ENCODE measurements around the gene SMG6.
A peak's percentile ranks its signal among the peaks of the same experiment; 100 is the strongest.
"Not testable (repeated sequence)": the region's sequence is repeated elsewhere in the genome, so short reads cannot be mapped to it uniquely, and the experiment has no call there.

Gene SMG6

DNA sequence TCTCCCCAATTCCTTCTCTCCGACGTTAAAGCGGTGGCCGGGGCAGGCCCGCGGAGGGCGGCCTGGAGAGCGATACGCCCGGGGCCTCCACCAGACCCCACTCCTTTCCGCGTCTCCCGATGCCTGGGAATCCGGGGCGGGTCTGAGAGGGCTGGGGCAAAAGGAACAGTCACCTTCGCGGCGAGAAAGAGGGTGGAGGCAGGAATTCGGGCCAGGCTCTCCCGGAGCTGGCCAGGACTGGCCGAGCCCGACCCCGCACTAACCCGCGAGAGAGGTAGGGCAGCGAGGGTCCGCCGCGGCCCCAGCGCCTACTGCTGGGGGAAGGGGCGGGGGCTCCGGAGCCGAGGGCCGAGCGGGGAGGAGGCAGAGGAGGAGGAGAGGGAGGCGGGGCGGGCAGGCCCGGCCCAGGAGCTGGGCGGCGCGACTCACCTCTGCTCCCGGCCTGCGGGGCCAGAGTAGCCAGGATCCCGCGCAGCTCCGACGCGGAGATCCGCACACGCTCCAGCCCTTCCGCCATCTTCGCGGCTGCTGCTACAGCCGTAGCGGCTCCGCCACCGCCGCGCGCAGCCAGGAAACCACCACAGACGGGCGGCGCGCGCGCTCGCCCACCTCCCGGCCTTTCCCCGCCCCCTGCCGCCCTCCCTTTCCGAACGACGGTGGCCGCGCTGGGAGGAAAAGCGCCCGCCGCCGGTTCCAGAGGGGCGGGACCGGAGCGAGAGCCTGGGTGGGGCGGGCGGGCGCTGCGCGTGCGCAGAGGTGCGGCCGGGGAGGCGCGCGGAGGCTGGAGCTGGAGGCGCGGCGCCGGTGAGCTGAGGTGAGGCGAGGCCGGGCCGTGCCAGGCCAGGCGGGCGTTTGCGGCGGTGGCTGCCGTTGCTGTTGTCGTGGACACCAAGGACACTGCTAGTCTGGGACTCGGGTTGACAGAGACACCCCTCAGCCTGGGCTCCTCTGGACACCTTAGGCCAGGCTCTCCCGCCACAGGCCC, at the start of gene SMG6, which contains the start of gene SRR:
Gene SMG6 (minus strand): TSS at position 582 of the 985 bp plus-strand sequence. CDS start 65 bp downstream, at position 517.
Gene SRR (plus strand): TSS at position 747 of the 985 bp plus-strand sequence. CDS start 11,611 bp downstream, outside the sequence.
- DNase-seq (ENCODE audit: low read depth in 2 of 2): peak; percentile 88

DNA sequence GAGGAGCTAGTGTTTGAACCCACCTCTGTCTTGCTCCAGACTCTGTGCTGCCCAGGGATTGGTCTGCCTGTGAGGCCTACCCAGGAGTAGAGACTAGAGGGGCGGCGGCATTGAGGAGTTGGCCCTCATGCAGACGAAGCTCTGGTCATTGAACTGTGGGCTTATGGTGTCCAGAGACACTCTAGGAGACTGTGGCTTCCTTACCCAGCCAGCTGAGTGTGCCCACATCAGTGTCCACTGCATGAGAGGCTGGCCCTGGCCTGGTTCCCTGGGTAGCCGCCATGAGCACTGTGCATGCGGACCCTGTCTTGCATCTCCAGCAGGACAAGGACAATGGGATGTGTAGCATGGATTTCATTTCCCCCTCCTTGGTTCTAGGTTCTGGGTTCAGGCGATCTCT, 47.7 kb upstream of the SMG6 start:
- no peak for DNase-seq (ENCODE audit: low read depth in 2 of 2)

DNA sequence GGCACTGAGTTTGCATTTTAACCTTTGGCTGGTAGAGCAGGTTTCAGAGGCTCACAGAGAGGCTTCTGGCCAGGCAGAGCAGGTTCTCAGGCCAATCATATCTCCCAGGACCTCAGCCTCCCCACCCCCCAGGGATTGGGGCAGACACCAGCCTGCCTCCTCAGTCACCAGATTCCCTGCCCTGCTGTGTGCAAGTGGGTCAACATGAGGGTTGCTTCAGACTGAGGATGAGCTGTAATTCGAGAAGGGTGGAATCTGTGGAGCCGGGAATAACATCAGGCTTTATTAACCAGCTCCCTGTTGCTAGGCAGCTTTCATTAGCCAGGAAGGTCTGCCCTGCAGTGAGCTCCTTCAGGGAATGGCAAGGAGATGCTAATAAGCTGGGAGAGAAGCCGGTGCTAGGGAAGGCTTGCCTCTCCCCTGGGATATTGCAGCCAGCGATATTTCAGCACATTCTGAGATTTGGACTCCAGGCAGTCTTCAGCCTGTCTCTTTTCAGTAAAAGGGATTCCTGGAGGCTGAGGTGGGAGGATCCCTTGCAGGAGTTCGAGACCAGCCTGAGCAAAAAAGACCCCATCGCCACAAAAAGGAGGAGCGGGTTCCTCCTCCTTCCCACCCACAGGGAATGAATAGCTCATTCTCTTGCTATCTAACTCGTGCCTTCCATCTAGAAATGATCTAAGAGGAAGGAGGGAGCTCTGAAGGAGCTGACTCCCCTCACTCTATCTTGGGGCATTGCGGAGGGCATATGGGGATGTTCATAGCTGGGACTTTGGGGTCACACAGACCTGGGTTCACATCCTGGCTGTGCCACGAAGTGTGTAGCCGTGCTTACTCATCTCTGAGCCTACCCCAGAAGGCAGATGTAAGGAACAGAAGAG, 44.5 kb upstream of the SMG6 start:
- DNase-seq (ENCODE audit: low read depth in 2 of 2): no peak

DNA sequence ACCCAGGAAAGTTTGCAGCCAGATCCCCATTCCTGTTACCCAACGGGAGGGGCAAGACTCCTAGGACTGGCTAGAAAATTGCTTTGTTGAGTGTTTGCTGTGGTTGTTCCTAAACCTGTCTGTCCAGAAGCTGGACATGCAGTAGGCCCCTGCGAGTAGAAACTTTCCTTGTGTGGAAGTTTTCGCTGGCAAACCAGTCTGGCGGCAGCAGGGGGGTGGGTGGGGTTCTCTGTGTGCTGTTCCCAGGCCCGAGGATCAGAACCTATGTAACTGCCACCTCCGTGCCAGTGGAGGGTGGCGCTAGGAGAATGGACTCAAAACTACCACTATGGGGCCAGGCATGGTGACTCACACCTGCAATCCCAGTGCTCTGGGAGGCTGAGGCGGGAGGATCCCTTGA, 42.9 kb upstream of the SMG6 start:
- no peak for DNase-seq (ENCODE audit: low read depth in 2 of 2)

DNA sequence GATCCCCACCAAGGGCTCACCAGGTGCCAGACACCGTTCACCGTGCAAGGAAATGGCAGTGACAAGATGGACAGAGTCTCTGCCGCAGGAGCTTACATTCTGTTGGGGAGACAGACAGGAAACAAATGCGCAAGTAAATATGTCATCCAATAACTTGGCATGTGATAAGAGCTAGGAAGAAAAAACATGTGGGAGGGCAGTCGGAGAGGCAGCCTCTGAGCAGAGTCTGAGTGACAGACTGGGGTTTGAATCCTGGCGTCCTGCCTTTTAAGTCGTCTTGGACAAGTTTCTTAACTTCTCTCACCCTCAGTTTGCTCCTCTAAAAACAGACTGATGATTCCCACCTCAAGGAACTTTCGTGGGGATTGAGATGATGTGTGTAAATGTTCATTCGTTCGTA, 40.9 kb upstream of the SMG6 start:
- DNase-seq (ENCODE audit: low read depth in 2 of 2): no peak

DNA sequence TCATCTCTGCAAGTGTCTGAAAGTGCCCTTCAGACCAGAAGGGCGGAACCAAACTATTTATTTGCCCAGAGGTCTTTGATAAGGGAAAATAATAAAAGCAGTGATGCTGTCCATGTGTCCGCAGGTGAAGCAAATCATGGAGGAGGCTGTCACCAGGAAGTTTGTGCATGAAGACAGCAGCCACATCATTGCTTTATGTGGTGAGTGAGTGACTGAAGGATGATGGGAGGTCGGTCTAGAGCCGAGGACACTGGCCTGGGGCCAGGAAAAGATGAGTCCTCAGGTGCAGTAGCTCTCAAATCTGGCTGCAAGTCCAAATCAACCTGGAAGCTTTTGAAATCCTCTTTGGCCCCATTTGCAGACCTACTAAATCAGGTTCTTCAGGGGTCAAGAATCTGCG, 39.8 kb upstream of the SMG6 start:
- peak in 1 of 2 donors; percentile 15 for DNase-seq (ENCODE audit: low read depth in 2 of 2)

DNA sequence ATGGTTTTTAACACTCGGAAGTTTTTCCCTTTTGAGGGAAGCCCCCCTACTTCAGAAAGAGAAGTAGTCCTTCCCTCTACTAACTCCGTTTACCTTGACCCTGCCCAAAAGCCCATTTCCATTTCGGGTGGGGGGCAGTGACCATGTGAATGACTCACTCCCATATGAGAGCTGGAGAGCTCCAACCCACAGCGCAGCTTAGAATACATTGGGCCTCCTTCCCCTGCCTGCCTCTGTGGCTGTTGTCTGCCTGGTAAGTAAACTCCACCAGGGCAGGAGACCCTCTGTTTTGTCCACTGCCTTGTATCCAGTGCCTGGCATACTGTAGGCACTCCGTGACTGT, 34.7 kb upstream of the SMG6 start:
- no peak for DNase-seq (ENCODE audit: low read depth in 2 of 2)

DNA sequence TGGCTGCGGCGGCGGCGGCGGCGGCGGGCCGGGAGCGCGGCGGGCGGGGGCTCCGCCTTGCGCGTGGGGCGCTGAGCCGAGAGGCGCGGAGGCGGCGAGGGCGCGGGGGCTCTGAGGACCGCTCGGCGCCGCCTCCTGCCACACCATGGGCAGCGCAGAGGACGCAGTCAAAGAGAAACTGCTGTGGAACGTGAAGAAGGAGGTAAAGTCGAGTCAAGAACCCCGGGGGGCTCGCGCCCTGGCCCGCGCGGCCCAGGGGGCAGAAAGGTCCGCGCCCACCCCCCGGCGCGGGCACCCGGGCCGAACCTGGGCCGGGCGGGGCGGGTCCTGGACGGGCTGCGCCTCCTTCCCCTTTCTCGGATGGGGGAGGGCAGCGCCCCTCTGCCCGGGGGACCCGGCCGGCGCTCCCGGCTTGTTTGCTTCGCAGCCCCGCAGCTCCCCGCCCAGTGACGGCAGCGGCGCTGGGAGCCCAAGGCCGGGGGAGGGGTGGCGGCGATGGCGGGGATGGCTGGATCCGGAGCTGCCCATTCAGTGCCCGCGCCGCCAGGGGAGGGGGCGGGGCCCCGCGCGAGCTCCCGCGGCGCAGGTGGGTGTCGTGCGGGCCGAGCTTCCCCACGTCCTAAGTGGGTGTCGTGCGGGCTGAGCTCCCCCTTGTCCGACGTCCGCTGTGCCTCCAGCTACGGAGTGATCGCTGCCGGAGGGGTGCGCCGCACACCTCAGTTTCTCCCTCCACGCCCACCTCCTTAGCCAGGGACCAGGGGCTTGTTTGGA, 34.1 kb upstream of the SMG6 start:
- peak in 1 of 2 donors; percentile 13 for DNase-seq (ENCODE audit: low read depth in 2 of 2)

DNA sequence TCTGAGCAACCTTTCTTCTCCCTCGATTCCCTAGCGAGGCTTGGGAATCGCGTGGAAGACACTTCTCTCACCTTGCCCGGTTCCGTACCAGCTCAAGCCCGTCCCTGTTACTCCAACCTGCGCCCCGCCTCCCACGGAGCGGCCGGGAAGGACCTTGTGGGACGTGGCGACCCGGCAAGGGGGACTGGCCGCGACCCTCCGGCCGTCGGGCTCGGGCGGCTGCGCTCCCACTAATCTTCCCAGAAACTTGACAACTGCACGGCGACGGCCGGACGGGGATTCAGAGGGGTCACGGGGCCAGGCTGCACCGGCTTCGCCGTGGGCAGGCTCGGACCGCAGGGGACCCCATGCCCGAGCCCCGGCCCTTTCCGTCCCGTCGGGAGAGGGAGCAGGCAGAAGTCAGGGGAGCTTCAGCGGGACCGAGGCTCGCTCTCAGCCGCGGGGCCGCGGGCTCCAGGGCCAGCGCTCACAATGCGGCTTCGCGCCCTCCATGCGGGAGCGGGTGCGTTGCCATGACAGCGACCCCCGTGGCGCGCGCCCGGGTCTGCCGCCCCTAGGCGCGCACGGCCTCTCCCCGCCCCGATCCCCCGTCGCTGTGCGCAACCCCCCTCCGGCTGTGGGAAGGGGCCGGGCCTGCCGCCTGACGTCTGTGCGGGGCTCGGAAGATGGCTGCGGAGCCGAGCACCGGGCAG, 33.4 kb upstream of the SMG6 start, which contains the start of gene SGSM2:
Gene SGSM2 (plus strand): TSS at position 650 of the 692 bp plus-strand sequence. CDS start 188 bp downstream, outside the sequence.
- DNase-seq (ENCODE audit: low read depth in 2 of 2): peak; percentile 36 to 42

DNA sequence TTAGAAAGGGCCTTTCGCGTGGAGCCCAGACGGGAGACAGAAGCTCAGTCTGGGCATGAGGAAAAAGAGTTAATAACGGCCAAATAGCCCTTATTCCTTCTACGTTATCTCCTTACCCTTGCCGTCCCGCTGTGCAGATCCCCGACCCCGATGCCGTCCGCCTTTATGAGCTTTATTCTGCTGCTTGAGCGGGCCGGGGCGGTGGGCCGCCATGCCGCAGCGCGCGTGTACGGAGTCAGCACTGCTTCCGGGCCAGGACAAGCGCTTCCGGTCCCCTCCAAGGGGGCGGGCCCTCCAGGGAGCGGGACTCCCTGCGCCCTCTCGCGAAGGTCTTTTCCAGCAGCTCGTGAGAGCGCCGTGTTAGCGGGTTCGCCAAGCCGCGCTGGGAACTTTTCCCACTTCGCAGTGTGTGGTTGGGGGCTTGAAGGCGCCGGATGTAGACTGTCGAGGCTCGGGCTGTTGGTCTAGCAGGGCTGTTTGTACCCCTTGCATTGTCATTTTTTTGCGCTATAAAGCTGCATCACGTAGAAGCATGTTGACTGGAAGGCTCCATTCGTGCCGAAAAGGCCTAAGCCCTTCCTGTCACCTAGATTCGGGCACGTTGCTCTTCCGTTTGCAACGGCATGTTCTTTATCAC, 32.7 kb upstream of the SMG6 start, which contains the start of gene TSR1:
Gene TSR1 (minus strand): TSS at position 243 of the 637 bp plus-strand sequence. CDS start 30 bp downstream, at position 213.
- DNase-seq (ENCODE audit: low read depth in 2 of 2): peak; percentile 66 to 75

DNA sequence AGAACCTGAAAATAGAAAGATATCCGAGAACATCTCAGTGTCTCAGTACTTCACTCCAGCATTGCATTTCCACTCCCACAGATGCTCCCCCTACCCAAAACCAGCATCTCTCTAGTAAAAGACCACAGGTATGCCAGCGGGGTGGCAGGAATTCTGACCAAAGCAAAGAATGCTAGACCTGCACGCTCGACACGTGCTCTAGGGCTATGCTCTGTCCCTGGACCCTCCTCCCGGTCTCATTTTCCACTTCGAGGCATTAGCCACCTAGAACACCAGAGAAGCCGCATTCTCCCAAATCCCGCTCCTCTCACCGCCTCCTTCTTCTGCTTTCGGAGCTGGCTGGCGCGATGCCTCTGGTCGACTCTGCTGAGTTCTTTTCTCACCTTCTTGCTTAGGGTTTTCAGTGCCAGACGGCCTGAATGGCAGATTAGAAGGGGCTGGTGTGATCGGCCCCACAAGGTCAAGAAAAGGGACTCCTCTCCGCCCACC, 32.2 kb upstream of the SMG6 start:
- no peak for DNase-seq (ENCODE audit: low read depth in 2 of 2)

DNA sequence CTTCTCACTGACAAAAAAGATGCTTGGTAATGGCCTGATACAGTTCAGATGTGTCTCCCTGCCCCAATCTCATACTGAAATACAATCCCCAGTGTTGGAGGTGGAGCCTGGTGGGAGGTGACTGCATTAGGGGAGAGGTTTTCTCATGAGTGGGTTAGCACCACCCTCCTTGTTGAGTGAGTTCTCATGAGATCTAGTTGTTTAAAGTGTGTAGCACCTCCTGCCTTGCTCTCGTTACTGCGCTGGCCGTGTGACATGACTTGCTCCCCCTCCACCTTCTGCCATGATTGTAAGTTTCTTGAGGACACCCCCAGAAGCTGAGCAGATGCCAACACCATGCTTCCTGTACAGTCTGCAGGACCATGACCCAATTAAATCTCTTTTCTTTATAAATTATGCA, 27.7 kb upstream of the SMG6 start:
- DNase-seq (ENCODE audit: low read depth in 2 of 2): no peak

DNA sequence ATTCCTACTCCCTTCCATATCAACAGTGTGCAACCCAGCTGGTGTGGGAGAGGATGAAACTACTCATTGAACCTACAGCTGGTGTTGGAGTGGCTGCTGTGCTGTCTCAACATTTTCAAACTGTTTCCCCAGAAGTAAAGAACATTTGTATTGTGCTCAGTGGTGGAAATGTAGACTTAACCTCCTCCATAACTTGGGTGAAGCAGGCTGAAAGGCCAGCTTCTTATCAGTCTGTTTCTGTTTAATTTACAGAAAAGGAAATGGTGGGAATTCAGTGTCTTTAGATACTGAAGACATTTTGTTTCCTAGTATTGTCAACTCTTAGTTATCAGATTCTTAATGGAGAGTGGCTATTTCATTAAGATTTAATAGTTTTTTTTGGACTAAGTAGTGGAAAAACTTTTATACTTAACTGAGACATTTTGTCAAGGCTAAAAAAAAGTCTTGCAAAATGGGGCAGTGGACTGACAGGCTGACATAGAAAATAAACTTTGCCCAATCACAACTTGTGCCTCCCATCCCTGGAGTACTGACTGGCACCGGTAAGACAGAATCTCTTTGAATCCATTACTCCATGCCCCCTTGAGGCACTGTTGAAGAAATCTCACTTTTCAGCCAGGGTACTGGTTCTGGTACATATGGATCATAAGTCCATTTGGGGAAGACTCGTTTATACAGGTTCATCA, 20.2 kb upstream of the SMG6 start:
- DNase-seq (ENCODE audit: low read depth in 2 of 2): no peak

DNA sequence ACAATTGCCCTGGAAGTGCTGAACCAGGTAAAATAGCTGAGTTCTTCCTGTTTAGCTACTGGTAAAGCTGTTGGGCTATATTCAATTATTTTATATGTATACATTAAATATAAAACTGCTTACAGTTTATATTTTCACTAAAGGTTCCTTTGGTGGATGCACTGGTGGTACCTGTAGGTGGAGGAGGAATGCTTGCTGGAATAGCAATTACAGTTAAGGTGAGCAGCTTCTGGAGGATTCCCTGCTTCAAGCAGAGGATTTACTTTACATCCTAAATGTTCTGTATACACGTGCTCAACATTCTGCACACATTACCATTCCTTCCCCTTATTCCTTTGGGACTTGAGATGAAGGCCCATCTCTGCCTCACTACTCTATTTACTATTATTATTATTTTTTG, 17.8 kb upstream of the SMG6 start:
- no peak for DNase-seq (ENCODE audit: low read depth in 2 of 2)

DNA sequence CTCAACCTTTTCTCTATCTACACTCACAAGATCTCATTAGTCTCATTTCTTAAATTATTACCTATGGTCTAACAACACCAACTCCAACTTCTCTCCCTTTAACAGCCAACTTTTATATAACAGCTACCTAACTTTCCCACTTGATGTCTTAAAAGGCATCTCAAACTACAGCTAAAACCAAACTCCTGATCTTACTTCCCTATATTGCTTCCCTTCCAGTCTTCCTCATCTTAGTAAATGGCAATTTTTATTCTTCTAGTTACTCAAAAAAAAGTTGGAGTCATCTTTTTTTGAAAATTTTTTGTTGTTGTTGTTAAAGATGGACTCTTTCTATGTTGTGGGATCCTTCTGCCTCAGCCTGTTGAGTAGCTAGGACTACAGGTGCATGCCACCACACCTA, 15.5 kb upstream of the SMG6 start:
- DNase-seq (ENCODE audit: low read depth in 2 of 2): no peak

DNA sequence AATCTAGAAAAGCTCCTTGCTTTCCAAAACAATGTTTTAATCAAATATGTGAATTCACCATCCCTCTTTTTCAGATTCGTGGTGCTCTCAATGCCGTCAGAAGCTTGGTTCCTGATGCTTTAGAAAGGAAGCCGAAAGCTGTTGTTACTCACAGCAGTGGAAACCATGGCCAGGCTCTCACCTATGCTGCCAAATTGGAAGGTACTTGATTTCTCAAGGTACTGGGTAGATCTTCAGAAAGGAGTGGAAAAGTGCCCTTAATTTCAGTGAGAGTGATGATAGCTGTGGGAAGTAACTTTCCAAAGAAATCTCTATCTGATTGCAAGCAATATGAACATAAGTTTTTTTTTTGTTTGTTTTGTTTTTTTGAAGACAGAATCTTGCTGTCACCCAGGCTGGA, 14.2 kb upstream of the SMG6 start:
- no peak for DNase-seq (ENCODE audit: low read depth in 2 of 2)

DNA sequence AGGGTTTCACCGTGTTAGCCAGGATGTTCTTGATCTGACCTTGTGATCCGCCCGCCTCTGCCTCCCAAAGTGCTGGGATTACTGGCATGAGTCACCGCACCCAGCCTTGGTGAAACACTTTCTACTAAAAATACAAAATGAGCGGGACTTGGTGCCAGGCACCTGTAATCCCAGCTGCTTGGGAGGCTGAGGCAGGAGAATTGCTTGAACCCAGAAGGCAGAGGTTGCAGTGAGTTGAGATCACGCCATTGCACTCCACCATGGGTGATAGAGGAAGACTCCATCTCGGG, 13.3 kb upstream of the SMG6 start:
- DNase-seq (ENCODE audit: low read depth in 2 of 2): not testable (repeated sequence)

DNA sequence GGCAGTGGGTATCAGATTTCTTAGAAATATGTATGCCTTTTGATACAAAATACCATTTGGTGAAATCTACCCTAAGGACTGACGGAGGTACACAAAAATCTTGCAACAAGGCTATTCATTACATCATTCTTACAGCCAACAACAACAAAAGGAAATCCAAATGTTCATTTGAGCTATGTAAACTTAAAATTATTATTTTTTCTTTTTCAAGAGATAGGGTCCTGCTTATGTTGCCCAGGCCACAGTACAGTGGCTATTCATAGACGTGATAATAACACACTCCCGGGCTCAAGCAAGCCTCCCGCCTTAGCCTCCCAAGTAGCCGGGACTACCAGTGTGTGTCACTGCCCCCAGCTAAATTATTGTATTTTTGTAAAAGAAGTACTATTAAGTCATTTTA, 9.2 kb upstream of the SMG6 start:
- no peak for DNase-seq (ENCODE audit: low read depth in 2 of 2)

DNA sequence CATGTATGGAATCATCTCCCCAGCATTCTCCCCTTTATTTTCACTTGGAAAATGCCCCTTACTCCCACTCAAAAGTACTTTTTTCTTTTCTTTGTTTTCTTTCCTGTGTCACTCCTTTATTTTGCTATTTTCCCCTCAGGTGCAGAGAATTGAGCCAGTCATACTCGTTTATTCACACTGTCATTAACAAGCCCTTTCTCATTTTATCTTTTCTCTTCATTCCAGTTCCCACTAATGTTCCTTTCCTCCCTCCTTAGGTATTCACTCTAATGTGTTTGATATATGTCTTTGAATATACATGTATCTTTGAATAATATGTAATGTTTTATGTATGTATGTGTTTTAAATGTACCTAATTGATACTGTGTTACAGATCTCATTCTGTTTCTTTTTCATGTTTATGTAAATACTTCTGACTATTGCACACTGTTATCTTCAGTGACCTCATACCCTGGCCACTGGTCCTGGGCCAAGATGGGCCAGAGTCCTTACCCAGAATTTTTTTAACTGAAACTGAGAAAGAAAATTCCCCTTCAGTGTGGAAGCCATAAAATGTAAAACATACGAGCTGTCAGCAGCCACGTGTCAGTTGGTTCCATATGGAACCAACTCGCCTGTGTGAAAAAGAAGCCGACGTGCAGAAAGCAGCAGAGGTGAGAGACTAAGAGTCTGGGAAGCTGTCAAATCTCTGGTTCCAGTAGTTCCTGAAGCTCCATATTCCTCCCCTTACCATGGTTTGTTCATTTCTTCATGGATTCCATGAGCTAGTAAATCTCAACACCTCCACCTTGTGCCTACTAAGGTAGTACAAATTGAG, 6.0 kb upstream of the SMG6 start:
- no peak for DNase-seq (ENCODE audit: low read depth in 2 of 2)

Data from stimulated activated CD8-positive, alpha-beta memory T cell treated with anti-CD3 and anti-CD28 coated beads, Interleukin-7, amount 100 ng/mL, for 1 hour (primary cell).